ENCODE data around the gene ICE1. TPM values are rescaled to one million over a fixed set of nuclear protein-coding genes. Genes with fewer than 3 reads are reported as not detected.
"Not testable (repeated sequence)": the region's sequence is repeated elsewhere in the genome, so short reads cannot be mapped to it uniquely, and the experiment has no call there.

Gene ICE1
- total RNA-seq, 1 donor from 2014 or later = 28.3 TPM

DNA sequence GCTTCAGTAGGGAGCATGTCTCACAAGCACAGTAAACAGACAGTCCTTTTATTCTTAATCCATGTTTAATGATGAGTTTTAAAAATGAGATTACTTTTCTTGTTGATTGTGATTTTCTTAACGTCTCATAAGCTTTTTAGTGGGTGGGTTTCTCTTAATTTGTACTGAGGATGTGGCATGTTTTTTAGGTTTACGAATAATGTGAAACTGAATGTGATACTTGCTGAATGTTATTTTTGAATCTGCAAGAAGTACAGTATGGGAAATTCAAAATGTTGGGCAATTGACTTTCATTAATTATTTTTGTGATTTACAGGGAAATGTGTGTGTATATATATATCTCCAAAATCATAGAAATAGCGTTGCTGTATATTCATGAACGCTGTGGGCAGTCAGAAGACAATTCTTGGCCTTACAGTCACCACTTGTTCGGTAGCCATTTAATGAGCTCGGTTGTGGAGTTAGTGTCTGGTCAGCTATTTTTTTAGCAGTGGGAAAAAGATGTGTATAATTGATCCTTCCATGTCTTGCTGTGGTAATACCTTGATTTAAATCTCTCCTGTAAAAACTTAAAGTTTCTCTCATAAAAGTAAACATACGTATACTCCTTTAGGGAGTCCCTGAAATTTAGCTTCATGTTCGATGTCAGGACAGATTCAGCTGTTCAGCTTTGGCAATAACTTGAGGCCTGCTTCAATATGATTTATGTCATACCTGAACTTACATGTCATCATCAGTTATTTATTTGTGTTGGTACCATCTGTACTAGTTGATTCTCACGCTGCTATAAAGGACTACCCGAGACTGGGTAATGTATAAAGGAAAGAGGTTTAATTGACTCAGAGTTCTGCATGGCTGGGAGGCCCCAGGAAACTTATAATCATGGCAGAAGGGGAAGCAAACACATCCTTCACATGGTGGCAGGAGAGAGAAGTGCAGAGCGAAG lies 15.0 kb downstream of the ICE1 start:
- DNase-seq (ENCODE audit: low read depth, low spot score) = no peak

GRCh38 chr5:5451863-5452262 lies 29.4 kb downstream of the ICE1 start:
- DNase-seq (ENCODE audit: low read depth, low spot score) = no peak

- no peak for DNase-seq (ENCODE audit: low read depth, low spot score)
These were observed 30.7 kb downstream of the ICE1 start for GRCh38 chr5:5453131-5453530.

DNA sequence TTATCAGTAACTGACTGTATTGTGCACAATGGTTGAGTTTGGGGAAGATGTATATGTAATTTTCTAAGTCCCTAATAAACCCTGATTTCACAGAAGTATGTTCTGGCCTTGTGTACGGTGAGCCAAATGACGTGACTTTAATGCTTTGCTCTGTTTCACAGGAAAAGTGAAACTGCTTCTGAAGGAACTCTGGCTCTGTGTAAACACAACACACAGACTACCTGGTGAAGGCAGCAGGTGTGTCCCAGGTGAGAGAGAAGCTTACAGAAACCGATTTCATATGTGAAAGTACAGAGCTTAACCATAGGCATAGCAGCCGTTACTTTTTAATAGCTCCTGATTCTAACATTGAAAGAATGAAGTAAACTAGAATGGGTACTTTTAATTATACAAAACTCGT lies 31.9 kb downstream of the ICE1 start:
- DNase-seq (ENCODE audit: low read depth, low spot score) = no peak

- no peak for DNase-seq (ENCODE audit: low read depth, low spot score)
These were observed 34.4 kb downstream of the ICE1 start for GRCh38 chr5:5456858-5457257.

DNA sequence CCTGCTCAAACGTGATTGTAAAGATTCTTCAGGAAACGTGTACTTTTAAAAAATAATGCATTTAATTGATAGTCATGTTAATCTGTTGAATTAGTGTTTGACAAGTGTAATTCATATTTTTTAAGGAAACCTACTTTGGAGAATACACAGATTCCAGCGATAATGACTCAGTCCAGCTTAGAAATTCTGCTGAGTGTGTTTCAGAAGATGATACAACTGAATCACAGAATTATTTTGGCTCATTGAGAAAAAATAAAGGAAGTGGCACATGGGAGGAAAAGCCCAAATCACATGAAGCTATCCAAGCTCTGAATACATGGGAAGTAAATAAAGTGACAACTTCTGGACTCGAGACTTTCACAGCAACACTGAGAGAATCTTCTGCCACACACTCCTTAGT lies 37.8 kb downstream of the ICE1 start:
- no peak for DNase-seq (ENCODE audit: low read depth, low spot score)

- no peak for DNase-seq (ENCODE audit: low read depth, low spot score)
These were observed 38.5 kb downstream of the ICE1 start for GRCh38 chr5:5461012-5461411.

DNA sequence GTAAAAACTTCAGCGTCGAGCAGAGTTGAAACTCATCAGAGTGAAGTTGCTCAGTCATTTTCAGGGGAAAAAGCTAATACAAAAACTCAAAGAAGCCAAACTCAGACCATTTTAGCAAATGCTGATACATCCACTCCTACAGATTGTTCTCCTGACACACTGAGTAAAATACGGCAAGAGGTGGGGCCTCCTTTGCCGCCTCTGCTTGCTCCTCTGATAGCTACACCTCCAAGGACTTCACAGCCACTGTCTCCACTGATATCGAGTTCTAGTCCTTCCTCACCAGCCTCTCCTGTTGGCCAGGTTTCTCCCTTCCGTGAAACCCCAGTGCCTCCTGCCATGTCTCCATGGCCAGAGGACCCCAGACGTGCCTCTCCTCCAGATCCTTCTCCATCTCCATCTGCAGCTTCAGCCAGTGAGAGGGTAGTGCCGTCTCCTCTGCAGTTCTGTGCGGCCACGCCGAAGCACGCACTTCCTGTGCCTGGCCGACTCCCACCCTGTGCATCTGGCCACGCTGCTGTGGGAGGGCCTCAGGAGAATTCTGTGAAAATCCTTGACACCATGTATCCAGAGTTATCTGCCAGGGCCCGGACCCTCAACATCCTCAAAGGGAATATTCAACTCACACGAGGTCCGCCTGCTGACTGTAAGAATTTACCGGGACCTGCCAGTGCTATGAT lies 41.7 kb downstream of the ICE1 start:
- DNase-seq (ENCODE audit: low read depth, low spot score) = no peak

DNA sequence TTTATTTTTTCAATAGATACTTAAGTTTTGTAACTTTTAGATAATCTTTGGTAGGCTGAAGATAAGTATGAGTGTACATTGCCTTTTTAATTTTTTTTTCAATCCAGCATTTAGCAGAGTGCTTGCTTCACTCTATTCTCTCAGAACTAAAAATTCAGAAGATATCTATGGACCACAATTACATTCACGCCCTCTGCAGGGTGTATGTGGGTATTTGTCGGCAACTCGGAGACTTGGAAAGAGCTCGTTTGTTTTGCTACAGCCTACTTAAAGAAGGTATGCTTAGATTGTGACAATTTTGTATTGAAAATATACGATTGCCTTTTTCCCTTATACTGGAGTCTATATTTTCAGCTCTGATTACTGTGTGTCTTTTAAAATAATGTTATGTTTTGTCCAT lies 43.8 kb downstream of the ICE1 start:
- no peak for DNase-seq (ENCODE audit: low read depth, low spot score)

DNA sequence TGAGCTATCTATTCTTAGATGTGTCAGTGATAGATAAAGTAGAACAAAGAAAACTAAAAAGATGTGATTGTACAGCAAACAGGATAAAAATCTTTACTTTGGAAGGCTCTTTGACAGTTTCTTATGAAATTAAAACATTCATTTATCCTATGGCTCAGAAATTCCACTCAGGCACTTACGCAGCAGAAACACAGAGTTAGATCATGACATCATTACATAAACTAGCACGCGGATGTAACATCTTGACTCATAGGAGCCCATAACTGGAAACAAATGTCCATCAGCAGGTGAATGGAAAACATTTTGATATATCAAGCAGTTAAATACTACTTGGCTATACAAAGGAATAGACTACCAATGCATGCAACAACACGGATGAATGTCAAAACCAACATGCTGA lies 45.3 kb downstream of the ICE1 start:
- DNase-seq (ENCODE audit: low read depth, low spot score) = no peak

DNA sequence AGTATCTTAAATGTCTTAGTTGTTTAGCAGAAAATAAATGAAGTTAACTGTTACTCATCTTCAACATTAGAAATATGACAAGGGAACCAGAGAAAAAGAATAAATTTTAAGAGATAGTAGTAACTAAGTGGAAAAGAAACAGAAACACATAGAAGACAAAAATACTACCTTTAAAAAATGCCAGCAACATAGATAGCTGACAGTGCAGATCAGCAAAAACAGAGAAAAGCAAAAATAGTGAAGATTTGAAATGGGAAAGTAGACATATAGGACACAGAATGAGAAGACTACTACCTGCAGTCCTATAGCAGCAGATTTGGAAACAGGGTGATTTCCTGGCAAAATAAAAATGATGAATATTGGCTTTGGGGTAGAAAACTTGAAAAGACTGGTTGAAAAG lies 48.5 kb downstream of the ICE1 start:
- no peak for DNase-seq (ENCODE audit: low read depth, low spot score)

GRCh38 chr5:5473226-5473625 lies 50.7 kb downstream of the ICE1 start:
- DNase-seq (ENCODE audit: low read depth, low spot score) = no peak

DNA sequence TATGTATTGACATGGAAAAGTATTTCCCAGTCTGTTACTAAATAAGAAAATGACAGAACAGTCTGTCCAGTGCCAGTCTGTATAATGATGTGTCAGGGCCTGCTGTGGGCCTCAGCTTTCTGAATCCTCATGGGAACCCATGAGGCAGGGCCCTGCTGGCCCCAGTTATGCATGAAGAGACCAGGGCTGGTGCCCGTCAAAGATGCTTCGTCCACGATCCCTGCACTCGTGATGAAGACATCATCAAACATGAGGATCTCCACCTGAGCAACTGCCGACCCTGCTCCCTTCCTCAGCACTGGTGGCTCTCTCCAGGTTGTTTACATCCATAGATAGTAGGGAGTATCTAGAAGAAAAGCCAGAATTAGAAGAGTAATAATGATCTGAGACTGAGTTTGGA lies 52.5 kb downstream of the ICE1 start:
- DNase-seq (ENCODE audit: low read depth, low spot score) = no peak

GRCh38 chr5:5475975-5476374 lies 53.5 kb downstream of the ICE1 start:
- DNase-seq (ENCODE audit: low read depth, low spot score) = no peak

GRCh38 chr5:5479578-5479977 lies 57.1 kb downstream of the ICE1 start:
- not testable (repeated sequence) for DNase-seq (ENCODE audit: low read depth, low spot score)

GRCh38 chr5:5480481-5481111 lies 58.1 kb downstream of the ICE1 start:
- DNase-seq (ENCODE audit: low read depth, low spot score) = no peak

DNA sequence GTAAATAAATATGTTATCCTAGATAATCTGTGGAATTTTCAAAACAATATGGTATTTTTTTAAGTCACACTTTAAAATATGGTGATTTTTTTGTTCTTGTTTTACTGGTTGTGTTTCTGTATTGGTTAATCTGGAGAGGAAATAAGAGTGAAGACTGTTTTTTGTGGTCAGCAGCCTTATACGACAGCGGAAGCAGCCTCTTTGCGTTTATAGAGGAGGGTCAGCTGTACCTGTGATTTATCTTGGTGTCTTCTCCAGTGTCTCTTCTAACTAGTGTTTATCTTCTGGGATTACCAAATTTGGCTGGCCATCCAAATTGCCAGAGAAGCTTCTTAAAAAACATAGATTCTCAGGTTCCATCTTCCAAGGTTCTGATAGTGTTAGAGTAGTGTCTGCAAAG lies 58.7 kb downstream of the ICE1 start:
- no peak for DNase-seq (ENCODE audit: low read depth, low spot score)

GRCh38 chr5:5481633-5482032 lies 59.2 kb downstream of the ICE1 start:
- DNase-seq (ENCODE audit: low read depth, low spot score) = no peak

GRCh38 chr5:5483350-5483749 lies 60.9 kb downstream of the ICE1 start:
- no peak for DNase-seq (ENCODE audit: low read depth, low spot score)

DNA sequence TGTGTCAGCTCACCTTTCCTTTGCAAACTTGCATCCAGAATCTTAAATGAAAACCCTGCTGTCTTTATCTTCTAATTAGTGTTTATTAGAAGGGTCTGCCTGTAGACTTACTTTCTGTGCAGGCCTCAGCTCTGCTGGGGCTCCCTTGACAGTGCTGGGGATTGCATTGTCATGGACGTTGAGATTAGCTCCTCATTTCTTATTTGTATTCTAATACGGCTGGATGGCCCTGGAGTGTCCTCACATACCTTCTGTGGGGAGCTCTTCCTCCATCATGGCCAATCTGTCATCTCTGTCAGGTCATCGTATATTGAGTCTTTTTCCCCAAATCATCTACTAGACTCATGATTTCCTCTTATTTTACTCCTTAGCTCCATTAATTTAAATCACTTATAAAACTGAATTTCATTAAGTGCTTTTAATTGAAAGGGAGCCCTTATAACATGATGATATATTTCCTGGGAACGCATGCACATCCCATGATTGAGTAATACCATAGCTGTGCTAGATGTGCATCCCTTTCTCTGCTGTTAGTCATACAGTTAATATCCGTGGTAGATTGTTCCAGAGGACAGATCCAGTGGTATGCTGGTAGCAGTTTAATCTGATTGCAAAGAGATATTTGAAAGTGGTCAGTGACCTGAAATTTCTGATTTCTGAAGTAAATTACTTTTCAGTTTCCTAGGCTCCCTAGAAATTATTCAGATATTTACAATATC lies 61.6 kb downstream of the ICE1 start:
- no peak for DNase-seq (ENCODE audit: low read depth, low spot score)

DNA sequence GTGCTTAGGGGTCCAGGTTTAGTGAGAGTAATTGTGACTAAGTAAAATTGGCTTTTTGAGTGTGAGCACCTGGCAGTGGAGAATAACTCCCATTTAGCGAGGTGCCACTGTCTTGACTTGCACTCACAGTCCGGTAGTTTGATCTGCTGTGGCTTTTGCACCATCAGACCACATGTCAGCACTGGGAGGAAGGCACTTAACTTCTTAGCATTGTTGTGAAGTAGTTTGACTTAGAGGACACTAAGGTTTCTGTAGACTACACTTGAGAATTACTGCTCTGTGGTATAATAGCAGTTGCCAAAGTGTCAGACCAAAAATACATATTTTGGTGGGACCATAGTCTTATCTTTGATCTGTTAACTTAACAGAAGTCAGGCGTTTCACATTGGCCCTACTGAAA lies 63.6 kb downstream of the ICE1 start:
- DNase-seq (ENCODE audit: low read depth, low spot score) = no peak
